NOMO-1 treated with DMSO at 0.1 percent for 48 hours (cell line): ENCODE data around the gene ALK.

Experiments used
- DNase-seq: peaks from one replicate; lab custom pipeline; 2025; ENCODE audit not compliant: unreplicated experiment; lab: John Stamatoyannopoulos, UW

The ALK gene

DNA sequence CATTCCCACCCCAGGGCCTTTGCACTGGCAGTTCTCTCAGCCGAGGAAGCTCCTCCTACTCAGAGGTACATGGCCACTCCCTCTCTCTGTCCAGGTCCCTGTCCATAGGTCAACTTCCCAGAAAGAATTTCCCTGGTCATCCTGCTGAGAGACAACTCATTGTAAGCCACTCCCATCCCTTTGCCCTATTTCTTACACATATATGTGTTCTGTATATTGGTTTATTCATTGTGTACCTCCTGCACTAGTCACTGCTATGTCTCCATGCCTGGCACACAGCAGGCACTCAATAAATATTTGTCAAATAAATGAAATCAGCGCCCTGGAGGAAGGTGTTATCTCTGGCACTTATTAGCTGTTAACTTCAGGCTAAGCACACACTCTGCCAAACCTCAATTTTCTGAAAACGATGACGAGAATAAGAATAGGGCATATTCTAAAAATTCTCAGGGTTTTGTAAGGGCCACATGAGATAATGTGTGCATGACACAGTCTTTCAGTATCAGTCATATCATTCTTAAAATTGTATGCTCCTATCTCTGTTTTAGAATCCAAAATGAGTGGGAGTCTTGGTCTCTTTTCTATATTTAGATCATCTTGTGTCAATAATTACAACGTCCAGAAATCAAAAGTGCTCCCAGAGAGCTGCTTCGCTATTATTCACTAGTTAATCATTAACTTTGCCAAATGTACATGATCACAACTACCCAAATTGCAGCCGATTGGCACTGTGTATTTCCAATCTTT is 198.0 kb downstream of the ALK start:
- DNase-seq: no peak

DNA sequence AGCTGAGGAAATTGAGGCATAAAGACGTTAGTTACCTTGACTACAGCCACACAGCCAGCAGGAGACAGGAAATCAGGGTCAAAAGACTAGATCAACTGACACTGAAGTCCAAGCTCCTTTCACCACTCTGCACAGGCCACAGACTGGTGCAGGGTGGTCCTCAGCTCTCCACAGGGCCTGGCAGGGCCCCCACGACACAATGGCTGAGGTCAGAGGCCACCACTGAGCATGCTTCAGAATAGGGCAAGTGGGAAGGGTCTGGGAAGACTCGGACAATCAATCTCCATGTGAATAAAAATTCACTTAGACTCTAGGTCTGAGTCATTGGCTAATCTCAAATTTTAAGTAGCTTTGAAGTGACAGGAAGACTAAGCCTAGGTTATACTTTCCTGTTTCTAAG is 201.7 kb downstream of the ALK start:
- DNase-seq: no peak

DNA sequence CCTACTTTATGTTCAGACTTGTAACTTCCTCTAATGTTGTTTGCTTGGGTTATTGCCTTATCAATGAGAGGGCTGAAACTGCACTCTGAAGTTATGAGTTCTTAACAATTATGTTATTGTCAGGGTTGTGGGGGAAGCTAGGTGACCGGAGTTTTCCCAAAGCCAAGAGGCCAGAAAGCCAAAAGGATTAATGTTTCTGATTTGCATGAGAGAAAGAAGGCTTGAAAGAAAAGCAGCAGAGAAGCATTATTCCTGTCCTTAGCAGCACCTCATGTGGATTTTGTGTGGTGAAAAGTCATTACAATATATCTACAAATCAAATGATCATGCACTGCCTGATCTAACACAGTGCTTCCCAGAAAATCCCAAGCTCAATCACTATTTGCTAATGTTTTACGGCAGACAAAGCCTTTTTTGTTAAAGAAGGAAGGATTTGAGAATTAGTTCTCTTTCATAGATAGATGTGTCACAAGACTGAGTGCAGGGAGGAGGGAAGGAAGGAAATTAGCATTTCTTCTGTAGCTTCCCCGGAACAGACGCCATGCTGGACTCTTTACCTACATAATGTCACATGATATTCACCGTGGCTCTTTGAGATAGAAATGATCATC is 203.2 kb downstream of the ALK start:
- DNase-seq: no peak

DNA sequence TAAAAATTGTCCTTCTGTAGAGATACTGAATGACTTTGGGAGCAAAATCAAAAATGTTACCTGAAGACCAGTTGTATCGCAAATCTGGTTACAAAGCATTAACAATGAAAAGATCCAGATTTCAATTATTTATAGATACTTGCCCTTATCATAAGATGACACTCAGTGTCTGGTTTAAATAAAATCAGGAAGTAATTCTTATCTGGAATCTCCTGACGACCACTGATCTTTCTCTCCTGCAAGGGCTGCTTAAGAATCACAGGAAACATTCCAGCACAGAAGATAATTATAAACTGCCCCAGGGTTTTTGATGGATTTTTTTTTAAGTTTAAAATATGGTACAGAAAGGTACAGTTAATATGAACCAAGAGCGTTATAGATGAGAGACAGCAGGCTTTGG is 205.7 kb downstream of the ALK start:
- DNase-seq: no peak

DNA sequence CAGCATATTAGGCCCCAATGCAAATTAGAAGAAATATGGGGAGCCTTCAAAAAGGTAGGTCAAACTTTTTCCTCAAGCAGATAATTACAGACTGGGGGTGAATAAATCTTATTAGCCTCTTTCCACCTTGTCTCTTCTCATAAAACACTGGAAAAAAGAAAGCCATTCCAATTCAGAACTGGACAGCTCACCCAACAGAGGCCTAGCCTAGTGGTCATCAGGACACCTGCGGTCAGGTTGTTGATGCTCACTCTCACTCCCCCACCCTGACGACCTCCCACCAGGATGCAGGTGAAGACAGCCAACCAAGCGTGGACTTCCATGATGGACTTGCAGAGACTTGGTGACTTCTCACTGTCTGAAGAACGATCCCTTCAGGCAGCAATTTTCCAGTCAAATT is 207.1 kb downstream of the ALK start:
- DNase-seq: no peak

DNA sequence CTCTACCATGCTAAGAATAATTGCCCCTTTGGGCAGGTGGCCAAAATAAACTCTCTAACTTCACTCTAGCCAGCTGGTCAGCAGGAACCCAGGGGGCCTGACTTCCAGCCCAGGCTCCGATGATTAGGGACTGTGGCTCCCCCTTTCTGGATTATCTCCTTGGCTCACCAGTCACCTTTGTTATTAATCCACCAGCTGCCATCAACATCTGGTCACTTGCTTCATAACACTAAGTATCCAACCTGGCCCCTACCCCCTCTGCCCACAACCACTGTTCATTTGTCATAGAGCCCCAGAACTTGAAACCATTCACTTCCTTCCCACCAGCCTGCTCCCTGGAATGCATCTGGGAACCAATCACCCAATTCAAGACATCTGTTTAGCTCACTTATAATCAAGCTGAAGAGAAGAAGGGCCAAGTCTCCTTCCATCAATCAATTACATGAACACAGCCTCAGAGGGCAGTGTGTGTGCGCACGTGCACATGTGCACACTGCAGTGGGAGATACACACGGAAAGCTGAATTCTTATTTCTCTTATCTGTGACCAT is 215.1 kb downstream of the ALK start:
- DNase-seq: no peak

DNA sequence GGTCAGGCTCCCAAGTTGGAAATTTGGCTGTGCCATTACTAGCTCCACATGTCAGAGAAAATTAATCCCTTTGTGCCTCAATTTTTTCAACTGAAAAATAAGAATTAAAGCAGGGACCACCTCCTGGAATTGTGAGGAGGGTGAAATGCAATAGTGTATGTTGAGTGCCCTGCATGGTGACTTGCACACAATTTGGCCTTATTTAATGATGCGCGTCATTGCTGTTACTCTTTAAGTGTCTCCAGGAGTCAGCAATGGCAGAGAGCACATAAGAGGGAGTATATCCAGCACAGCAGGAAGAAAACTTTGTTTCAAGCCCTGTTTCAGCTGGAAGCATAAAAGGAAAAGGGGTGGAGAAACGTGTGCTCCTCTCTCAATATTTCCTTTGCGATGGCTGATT is 215.8 kb downstream of the ALK start:
- DNase-seq: no peak

DNA sequence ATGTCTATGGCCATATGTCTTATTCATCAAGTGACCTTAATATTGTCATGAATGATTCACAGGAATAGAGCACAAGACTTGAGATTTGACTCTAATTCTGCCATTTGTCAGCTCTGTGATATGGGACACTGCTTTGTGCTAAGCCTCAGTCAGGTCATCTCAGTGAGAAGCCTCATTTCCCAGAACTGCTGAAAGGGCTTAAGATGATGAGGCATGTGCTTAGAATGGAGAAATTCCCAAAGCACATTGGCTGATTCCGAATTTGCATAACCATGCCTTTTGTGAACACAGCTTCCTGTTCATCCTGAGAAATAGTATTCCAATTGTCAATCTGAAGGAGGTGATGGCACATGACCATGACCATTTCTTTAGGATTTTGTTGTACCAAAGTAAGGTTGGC is 218.1 kb downstream of the ALK start:
- DNase-seq: no peak

DNA sequence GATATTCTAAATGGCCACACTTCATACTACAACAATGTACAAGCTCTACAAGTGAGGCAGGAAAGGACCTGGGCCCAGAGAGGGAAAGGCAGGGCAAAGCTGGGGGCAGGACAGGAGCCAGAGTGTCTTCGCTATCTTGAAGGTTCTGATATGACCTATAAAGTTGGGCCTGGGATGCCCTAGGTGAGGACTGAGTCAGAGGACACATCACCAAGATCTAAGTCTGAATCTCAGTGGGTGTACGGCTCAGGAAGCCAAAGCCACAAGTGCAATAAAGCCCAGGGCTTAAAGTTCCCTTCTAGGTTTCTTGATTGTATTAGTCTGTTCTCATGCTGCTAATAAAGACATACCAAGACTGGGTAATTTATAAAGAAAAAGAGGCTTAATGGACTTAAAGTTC is 219.1 kb downstream of the ALK start:
- DNase-seq: no peak

DNA sequence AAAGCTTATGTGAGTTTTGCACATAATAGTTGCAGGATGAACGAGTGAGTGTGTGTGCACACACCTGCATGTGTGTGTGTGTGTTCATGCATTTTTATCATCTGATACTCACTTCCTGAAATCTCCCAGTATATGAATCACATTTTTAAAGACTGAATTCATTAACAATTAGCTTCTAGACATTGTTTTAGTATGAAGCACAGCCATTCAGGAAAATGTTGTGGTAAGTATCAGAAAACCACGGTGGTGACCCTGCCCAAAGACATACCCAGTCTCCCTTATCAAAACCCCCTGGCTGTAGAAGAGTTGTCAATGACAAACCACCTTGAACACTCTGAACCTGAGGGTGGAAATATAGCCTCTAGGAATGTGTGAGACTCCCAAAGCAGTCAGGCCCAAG is 220.8 kb downstream of the ALK start:
- no peak for DNase-seq

DNA sequence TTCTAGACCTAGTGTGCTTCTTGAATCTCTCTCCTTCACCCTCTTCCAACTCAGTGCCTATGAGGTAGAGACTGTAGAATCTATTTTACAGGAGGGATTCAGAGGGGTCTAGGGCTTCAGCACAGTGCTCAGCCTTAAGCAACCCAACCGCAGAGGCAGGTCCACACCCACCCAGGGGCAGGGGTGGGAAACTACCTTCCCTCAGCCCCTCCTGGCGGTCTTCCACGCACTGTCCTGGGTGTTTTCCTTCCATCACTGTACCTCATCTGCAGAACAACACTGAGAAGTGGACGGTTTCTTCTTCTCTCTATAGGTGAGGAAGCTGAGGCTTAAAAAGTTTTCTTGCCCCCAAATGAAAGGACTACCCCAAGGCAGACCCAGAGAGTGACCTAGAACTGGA is 222.3 kb downstream of the ALK start:
- no peak for DNase-seq

DNA sequence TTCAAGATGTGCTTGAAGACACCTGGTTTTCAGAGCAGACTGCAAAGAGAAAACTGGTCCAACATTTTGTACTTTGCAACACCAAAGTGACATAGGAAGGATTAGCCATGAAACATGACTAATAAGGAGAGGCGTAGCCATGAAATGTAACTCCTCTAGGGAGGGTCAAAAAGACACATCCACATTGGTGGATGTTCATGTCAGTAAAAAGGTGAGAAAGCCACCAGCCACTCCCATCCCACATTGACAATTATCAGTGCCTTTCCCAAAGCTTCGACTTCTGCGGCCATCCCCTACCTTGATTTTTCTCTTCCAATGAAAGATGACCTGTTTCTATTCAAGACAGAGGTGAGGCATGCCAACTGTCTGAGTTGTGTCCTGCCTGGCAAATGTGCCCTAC is 223.2 kb downstream of the ALK start:
- no peak for DNase-seq

DNA sequence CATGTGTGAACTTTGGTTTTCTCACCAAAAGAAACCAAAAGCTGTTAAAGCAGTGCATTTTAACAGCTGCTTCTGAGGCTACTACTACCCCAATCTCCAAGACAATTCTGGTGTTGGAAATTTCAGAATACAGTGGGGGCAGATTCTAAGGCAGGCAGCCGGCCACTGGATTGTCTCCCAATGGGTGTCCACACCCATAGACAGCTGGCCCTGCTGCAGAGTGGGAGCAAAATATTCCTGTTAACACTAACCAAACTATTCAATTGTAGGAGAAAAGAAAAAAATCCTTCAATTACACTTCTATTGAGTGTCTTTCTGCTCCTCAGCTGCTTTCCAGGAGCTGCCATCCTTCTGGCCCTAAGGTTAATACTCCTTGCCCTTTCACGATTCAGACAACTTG is 223.7 kb downstream of the ALK start:
- DNase-seq: no peak

DNA sequence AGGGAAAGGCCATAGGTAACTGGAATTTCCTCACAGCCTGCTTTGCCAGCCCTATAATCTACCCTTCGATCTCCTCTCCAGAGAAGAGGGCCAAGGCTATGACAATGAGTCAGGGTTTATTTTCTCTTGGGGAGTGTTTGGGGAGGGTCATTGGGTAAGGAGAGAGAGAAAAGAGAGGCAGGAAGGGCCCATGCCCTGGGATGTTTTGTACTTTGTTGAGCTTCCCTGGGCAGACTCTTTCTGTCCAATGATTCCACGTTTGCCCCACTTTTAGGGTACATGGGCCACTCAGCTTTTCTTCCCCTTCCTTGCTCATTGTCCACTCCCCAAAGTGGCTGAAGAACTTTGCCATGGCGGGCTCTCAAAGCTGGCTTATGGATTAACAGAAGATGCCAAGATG is 224.2 kb downstream of the ALK start:
- DNase-seq: no peak

DNA sequence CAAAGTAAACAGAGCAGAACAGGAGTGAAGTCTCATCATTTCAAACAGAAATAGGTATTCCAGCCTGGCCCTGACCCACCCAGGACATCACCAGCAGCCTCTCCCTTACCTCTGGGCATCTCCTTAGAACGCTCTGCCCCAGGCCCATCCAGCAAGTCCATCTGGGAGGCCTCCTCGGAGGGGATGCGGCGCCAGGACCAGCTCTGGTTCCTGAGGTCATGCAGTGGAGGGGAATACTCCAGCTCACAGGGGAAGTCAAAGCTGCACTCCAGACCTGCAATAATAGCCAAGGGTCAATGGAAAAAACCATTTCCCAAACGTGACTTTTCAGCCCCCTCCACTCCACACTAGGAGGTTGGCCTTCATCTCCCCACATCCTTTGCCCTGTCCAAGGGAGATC is 226.6 kb downstream of the ALK start:
- no peak for DNase-seq

DNA sequence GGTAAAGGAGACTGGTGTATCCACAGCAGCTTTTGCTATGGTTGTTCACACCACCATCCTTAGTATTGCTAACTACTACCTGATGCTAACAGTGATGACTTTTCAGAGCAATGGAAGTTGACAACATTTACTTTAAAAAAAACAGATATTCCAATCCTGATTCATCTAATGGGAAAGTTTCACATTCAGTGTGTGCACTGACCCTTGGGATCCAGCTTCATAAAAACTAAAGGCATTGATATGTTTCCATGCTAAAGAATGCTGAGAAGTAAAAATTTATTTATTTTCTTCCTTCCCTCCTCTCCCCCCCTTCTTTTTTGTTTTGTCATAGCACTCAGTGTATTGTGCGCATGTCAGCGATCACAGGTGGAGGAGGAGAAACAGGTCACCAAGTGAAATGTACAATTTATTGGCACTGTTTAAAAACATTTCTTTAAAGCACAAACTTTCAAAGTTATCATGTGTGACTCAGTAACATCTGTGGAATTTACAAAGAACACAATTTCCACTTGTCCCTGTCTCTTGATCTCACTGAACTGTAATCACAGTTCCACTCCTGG is 229.9 kb downstream of the ALK start:
- DNase-seq: no peak

DNA sequence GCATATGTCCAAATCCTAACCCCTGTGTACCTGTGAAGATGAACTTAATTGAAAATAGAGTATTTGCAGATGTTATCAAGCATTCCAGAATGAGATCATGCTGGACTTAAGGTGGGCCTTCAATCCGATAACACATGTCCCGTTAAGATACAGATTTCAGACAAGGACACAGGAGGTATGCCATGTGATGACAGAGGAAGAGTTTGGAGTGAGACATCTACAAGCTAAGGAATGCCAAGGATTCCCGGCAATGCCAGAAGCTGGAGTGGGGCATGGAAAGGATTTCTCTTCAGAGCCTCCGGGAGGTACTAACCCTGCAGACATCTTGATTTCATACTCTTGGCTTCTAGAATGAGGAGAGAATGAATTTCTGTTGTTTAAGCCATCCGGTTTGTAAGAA is 231.7 kb downstream of the ALK start:
- no peak for DNase-seq

DNA sequence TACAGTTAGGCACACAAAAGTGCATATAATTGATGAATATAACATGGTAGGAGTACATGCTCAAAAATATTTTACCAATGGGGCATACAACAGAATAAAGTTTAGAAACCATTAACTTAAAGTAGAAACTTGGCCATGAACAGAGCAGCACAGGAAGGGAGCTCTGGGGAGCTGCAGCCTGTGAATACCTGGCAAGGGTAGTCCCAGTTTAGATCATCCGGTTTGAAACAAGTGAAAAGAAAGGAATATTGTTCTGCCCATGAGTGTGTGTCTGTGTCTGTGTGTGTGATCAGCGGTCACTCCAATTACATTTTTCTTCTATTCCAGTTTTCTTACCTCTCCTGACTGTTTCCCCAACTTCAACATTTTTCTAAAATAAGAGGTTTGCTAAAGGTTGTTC is 233.0 kb downstream of the ALK start:
- DNase-seq: no peak

DNA sequence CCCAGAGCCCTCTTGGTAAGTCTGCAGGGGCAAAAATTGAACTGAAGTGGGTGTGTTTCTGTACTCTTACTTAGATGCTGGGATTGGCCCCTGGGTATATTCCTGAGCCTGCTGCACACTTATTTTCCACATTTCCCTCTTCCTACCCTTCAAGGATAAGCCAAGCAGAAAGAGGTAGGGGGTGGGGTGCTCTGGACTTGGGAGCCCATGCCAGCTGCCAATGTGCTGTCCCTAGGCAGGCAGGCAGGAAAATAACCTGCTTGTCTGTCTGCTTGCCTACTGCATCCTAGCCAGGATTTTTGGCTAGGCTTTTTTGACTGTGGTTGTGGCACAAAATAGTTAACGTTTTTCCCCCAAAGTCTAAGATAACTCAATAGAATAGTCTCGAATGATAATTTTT is 234.3 kb downstream of the ALK start:
- DNase-seq: no peak

DNA sequence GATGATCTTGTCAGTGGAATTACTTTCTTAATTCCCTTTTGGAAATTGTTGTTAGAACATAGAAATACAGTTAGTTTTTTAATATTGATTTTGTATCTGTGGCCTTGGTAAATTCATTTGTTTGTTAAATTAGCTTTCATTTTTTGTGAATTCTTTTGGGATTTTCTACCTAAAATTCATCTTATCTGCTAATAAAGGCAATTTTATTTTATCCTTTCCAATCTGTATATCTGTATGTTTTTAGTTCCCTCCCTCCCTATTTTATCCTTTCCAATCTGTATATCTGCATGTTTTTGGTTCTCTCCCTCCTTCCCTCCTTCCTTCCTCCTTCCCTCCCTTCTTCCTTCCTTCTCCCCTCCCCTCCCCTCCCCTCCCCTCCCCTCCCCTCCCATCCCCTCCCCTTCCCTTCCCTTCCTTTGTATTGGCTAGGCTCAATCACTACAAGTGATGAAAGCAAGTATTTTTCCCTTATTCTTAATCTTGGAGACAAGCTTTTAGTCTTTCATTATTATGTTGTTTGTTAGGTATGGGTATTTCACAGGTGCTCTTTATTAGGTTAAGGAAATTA is 244.4 kb downstream of the ALK start:
- no peak for DNase-seq

DNA sequence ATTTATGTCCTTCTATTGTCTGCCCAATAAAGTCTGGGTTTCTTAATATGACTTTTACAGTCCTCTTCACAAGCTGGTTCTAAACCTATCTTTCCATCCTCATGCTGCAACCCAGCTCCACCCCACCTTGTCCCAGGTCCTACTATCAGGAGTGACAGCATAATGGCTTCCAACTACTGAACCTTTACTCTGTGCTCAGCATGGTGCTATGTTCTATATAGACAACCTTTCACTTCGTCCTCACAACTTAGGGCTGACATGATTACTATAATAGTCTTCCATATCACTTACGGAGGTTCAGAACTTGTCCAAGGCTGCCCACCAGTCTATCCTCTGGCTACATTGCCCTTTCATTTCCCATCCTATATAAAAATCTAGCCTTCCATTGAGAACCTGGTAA is 256.8 kb downstream of the ALK start:
- no peak for DNase-seq

DNA sequence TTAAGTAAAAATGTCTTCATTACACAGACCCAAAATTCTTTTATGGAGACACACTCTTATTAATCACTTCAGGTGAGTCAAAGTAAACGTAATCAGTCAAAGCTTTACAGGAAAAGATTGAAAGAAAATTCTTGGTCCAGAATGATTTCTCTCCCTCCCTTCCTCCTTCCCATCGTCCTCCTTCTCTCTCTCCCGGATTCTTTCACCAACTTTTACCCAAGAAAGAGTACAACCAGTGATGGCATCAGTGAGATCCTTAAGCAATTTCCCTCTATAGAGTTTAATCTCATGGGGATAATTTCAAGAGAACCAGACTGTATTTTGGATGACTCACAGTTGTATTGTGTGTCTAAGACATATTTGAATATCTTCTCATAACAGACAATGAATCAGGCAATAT is 258.1 kb downstream of the ALK start:
- no peak for DNase-seq
